HG02623 (cell line): Measurements from ENCODE around the gene LPAR5.
"Not testable (repeated sequence)": the region's sequence is repeated elsewhere in the genome, so short reads cannot be mapped to it uniquely, and the experiment has no call there.

Source experiments
- ATAC-seq: cut with Tn5 transposase; IDR thresholded peaks from one replicate; pipeline ENCODE4 v1.9.1; 2021; ENCODE audit warnings: moderate library complexity; ENCODE audit not compliant: unreplicated experiment

Gene LPAR5

GRCh38 chr12:6607751-6608591 lies 27.8 kb downstream of the LPAR5 start:
- ATAC-seq = peak; percentile 16

DNA sequence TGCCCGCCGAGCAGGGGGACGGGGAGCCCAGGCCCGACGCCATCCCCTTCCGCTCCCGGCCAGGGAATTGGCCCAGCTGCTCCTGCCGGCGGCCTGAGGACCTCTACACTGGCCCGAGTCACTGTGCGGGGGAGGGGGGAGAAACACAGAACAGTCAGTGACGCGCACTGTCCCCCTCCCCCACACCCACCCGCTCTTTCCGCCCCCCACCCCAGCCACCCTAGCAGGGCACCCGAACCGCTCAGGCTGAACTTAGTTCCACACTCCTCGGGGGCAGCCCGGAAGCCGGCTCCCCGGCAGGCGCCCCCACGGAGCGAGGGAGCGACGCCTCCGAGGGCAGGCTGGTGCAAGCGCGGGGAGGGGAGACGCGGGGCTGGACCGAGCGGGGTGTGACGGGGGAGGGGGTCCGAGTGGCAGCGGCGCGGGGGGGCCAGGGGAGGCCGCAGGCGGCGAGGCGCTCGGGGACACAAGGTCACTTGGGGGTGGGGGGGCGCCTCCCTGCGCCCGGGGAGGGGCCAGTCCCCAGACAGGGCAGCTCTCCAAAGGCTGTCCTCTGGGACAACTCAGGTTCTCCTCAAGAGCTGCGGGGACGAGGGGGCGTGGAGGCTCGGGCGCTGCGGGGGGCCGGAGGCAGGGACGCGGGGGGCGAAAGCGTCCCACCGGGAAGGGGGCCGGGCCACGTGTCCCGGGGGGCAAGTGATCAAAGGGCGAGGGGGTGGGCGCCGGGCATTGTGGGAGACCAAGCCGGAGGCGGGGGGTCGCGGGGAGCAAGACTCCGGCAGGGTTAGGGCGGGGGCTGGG lies 29.2 kb downstream of the LPAR5 start:
- no peak for ATAC-seq

DNA sequence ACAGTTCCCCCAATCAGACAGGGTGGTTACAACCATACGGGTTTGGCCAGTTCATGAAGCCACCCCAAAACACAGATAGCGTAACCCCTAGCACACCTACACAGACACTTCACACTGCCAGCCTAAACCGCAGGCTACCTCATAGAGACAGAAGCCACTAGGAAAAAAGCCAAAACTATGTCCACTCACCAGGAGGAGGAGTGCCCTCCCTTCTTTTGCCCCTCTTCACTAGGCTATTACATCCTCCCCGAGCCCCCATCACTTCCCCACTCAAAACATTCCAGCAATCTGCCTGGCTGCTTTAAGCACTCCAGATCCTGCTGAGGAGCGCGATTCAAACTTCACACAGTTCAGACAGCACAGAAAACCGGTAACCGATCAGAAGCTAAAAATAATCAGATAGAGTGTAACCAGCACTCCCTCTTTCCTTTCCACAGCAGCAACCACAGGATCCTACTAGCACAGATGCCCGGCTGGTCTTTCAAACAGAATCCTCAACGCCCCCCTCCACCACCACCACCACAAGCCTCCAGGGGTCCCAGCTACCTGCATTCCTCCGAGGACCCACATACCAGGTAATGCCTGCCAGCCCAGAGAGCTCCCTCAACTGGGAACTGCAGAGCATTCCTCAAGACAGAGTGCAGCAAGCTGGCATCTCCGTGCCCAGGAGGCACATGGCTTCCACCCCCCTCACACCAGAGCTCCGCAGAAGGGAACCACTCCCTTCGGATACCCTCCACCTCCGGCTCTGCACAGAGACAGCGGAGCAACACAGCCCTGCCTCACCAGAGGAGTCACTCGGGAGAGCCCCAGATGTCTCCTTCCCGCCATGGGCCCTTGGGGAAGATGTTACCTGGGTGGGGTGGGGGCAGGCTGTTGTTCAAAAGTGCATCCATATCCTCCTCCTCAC lies 30.1 kb downstream of the LPAR5 start:
- ATAC-seq = no peak

DNA sequence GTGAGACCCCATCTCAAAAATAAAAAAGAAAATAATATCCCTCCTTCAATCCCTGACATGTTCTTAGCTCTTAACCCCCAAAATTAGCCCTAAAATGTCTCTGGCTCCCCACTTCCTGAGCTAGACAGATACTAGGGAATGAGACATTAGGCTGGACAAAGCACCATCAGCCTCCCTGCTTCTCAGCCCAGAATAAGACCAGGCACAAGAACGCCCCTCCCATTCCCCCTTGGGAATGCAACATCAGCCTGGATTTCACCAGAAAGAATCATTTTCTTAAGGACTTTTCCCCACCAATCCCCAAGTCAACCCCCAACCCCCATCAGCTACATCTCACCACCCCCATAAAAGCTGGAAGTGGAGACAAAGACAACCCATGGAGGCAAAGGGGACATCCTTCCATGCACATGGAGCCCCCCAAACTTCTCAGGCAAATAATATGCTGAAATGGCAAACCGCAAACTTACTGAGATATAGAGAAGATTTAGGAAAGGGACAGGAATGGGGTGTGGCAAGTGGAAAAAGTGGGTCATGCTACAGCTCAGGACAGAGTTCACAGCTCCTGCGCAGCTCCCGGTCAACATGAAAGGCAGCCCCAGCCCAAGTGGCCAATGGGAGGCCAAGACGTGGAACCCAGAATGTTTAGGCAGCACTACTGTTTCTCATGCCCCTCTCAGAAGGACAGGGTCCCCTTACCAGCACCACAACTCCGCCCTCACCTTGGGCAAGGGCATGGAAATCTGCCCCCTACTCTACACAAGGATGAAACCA lies 31.3 kb downstream of the LPAR5 start:
- ATAC-seq = no peak

- no peak for ATAC-seq
Measured at GRCh38 chr12:6603095-6603567, 32.6 kb downstream of the LPAR5 start.

- ATAC-seq = no peak
Measured at GRCh38 chr12:6602526-6602925, 33.2 kb downstream of the LPAR5 start.

DNA sequence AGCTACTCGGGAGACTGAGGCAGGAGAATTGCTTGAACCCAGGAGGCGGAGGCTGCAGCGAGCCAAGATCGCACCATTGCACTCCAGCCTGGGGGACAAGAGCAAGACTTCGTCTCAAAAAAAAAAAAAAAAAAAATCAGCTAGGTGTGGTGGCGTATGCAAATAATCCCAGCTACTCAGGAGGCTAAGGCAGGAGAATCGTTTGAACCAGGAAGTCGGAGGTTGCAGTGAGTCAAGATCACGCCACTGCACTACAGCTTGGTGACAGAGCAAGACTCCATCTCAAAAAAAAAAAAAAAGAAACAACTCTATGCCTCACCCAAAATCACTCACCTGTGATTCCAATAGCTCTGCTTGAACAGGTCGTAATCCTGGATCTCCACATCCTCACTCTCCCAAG lies 40.1 kb downstream of the LPAR5 start:
- not testable (repeated sequence) for ATAC-seq

- ATAC-seq = no peak
Measured at GRCh38 chr12:6592087-6592486, 43.7 kb downstream of the LPAR5 start.

- ATAC-seq = not testable (repeated sequence)
Measured at GRCh38 chr12:6586569-6586968, 49.2 kb downstream of the LPAR5 start.

- no peak for ATAC-seq
Measured at GRCh38 chr12:6584293-6584692, 51.5 kb downstream of the LPAR5 start.

- no peak for ATAC-seq
Measured at GRCh38 chr12:6582959-6583358, 52.8 kb downstream of the LPAR5 start.

DNA sequence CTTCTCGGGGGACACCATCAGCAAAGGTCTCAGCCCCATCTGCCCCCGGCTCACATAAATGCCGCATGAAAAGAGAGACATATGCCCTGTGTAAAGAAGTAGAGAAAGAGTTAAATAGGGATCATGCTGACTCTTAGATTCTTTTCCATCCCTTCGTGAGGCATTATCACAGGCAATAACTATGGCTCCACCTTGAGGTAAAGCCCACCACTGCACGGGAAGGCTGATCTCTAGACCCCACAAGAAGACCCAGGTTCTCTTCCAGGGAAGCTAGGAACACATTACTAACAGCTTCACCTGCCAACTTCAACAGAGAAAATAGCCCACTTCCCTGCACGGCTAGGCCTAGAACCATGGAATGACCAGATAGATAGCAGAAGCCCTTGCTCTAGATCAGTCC lies 53.6 kb downstream of the LPAR5 start:
- ATAC-seq = no peak

GRCh38 chr12:6575648-6576047 lies 60.1 kb downstream of the LPAR5 start:
- ATAC-seq = no peak

DNA sequence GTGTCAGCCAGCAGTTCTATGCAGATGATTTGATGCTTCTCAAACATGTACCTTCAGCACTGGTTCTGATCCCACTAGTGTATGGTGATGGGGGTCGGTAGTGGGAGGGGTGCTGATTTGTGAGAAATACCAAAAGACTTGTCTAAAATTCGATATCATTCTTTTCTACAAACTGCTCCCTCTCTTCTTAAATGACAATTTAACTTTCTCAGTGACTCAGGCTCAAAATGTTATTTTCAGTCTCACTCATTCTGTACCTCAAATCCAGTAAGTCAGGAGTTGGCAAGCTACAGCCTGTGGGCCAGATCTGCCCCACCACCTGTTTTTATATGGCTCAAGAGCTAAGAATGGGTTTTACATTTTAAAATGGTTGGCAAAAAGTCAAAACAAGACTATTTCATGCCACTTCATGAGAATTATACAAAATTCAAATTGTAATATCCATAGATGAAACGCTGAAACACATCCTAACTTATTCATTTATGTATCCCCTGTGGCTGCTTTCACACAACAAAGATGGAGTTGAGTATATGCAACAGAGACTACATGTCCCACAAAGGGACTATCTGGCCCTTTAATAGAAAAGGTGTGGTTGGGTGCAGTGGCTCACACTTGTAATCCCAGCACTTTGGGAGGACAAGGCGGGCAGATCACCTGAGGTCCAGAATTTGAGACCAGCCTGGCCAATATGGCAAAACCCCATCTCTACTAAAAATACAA lies 61.0 kb downstream of the LPAR5 start:
- ATAC-seq = no peak

DNA sequence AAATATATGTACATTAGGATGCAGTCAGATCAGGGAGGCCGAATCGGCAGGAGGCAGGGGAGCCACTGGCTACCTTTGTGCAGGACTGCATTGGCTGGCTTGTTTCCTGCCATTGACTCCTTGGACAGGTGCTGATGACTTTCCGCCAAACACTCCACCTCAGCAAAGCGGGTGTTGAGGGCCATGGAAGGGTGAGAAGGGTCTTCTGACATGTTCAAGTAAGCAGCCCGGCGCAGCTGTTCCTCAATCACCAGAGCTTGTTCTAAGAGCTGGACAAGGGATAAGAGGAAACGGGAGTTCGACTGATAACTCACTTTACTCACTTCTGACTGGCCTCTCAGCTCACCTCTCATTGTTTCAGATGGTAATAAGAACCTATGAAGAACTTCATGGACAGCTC lies 62.8 kb downstream of the LPAR5 start:
- ATAC-seq = no peak

DNA sequence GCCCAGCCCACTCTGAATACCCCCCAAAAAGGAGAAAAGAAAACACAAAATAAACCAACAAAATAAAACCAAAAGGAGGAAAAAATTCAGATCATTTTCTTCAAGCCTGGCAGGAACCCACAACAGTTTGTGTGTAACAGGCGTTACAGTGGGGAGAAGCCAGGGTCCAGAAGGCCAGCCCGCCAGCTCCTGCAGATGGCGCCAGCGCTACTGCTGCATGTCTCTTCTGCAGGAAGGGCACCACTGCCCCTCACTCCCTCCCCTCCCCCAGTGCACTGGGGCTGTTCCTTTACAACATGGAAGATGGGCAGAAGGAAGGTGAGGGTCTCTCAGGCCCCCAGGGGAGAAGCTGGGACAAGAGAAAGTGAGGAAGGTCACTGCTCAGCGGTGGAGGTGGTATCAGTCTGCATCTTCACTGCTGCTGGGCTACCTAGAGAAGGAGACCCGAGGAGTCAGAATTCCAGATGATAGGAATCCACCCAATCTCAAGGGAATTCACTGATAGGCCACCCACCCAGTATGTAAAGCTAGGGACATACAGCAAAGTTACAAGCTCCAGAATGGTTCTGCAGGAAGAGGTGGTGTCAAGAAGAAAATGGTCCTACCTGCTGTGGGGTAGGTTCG lies 65.4 kb downstream of the LPAR5 start:
- no peak for ATAC-seq

GRCh38 chr12:6569786-6570185 lies 66.0 kb downstream of the LPAR5 start:
- no peak for ATAC-seq

DNA sequence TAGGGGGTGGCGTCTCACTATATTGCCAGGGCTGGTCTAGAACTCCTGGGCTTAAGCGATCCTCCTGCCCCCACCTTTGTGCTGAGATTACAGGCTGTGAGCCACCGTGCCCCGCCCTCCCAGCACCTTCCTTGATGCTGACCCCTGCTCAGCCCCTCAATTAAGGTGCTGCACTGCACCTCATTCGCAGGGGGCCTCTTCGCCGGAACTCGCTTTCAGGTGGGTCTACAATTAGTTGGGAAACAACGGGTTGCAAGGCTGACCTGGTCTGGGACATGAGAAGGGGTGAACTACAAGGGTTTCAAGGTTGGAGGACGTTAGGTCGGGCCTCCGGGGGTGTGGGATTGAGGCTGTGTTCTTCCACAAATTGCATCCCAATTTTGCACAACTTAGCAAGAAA lies 66.4 kb downstream of the LPAR5 start:
- ATAC-seq = no peak
